ENCODE measurements around the gene BAIAP2. TPM values are rescaled to one million over a fixed set of nuclear protein-coding genes. Genes with fewer than 3 reads are reported as not detected.

The BAIAP2 gene
- total and polyA plus RNA-seq, 12 donors, result 9.5 to 25.8 (median 15.6) TPM

GRCh38 chr17:80992077-80992947 is 42.6 kb upstream of the BAIAP2 start:
- ATAC-seq (peak in 3 of 8 donors; percentile 2 to 21 (median 9)), DNase-seq (no peak)
- H3K36me3 ChIP-seq, result peaks cover 0 to 28% (median 24%) of the 10 kb centered on the region in 9 donors
- TF ChIP-seq CTCF (IDR thresholded peaks at IDR 0.05), result no peak
- WGBS, 2 donors, result 4% methylated on average over 75 to 90 of the region's 90 CpGs
- H3K4me3 ChIP-seq, result peak overlapping the region; percentile 67 to 97 (median 92)
- peaks cover 0 to 10% (median 0%) of the 10 kb centered on the region in 7 donors for H3K27me3 ChIP-seq
- no peaks in the 10 kb centered on the region for H3K9me3 ChIP-seq
- intact Hi-C loops (cut with DNase I), result loop anchor here in 1 of 10 donors (10.0 kb wide), 1 partner anchor 242 kb away; the partner anchor contains the start of genes NDUFAF8 and TEPSIN
- H3K27ac ChIP-seq, result peak overlapping the region in 9 of 10 donors; percentile 36 to 90 (median 76)
- peaks cover 11 to 41% (median 32%) of the 10 kb centered on the region in 9 donors for H3K4me1 ChIP-seq

- Histone ChIP-seq H3K4me3 (peak overlapping the region; percentile 67 to 97 (median 92)), H3K27me3 (peaks cover 0 to 10% (median 0%) of the 10 kb centered on the region in 7 donors), H3K9me3 (no peaks in the 10 kb centered on the region), H3K27ac (peak overlapping the region in 1 of 10 donors; percentile 88), H3K4me1 (peaks cover 11 to 35% (median 32%) of the 10 kb centered on the region in 9 donors), H3K36me3 (peaks cover 0 to 36% (median 31%) of the 10 kb centered on the region in 9 donors)
- TF ChIP-seq CTCF (IDR thresholded peaks at IDR 0.05), result no peak
- no peak for ATAC-seq
- WGBS, 2 donors, result 62% methylated on average over 18 of the region's 18 CpGs
- intact Hi-C loops (cut with DNase I), result loop anchor here in 1 of 10 donors (10.0 kb wide), 1 partner anchor 242 kb away; the partner anchor contains the start of genes NDUFAF8 and TEPSIN
- DNase-seq, result no peak
Observed at GRCh38 chr17:80992948-80993624, 41.9 kb upstream of the BAIAP2 start.

- no peak for TF ChIP-seq CTCF (IDR thresholded peaks at IDR 0.05)
- ATAC-seq (no peak), DNase-seq (no peak)
- Histone ChIP-seq H3K4me3 (no peak overlapping the region), H3K9me3 (no peaks in the 10 kb centered on the region), H3K36me3 (peaks cover 0 to 56% (median 49%) of the 10 kb centered on the region in 9 donors), H3K4me1 (peaks cover 11 to 27% (median 24%) of the 10 kb centered on the region in 9 donors), H3K27ac (no peak overlapping the region), H3K27me3 (no peaks in the 10 kb centered on the region)
- WGBS, 2 donors, result 93 to 94% methylated on average over 13 of the region's 13 CpGs
- intact Hi-C loops (cut with DNase I), result loop anchor here in 1 of 10 donors (10.0 kb wide), 1 partner anchor 240 kb away; the partner anchor contains the start of genes NDUFAF8 and TEPSIN
Observed at GRCh38 chr17:80995131-80995530, 39.8 kb upstream of the BAIAP2 start.

Measured in heart right ventricle (tissue), 16 donors.